Stimulated activated CD8-positive, alpha-beta memory T cell treated with anti-CD3 and anti-CD28 coated beads, Interleukin-7, amount 100 ng/mL, for 48 hours (primary cell): Measurements from ENCODE around the gene FRMD5.

Source experiments
- DNase-seq, 2 donors: peaks; one replicate each; pipeline ENCODE4 v3.0.0-alpha.2; 2020; ENCODE audit warnings: low read depth in 1 of 2; ENCODE audit errors: extremely low read depth in 1 of 2

The FRMD5 gene

GRCh38 chr15:44096596-44096995, 98.5 kb downstream of the FRMD5 start:
- DNase-seq: no peak

GRCh38 chr15:44094781-44095180, 100.3 kb downstream of the FRMD5 start:
- DNase-seq: no peak

GRCh38 chr15:44093836-44094235, 101.2 kb downstream of the FRMD5 start:
- DNase-seq: no peak

- DNase-seq: no peak
Measured at GRCh38 chr15:44092221-44092620, 102.8 kb downstream of the FRMD5 start.

GRCh38 chr15:44087578-44088465, 107.2 kb downstream of the FRMD5 start:
- no peak for DNase-seq

GRCh38 chr15:44084770-44085169, 110.3 kb downstream of the FRMD5 start:
- DNase-seq: no peak

- no peak for DNase-seq
Measured at GRCh38 chr15:44084171-44084570, 110.9 kb downstream of the FRMD5 start.

GRCh38 chr15:44082558-44083157, 112.4 kb downstream of the FRMD5 start:
- DNase-seq: no peak

GRCh38 chr15:44081026-44082013, 113.8 kb downstream of the FRMD5 start:
- no peak for DNase-seq

GRCh38 chr15:44075535-44075934, 119.5 kb downstream of the FRMD5 start:
- DNase-seq: no peak

GRCh38 chr15:44069489-44069888, 125.6 kb downstream of the FRMD5 start:
- no peak for DNase-seq

GRCh38 chr15:44068347-44068746, 126.7 kb downstream of the FRMD5 start:
- no peak for DNase-seq

- peak in 1 of 2 donors; percentile 16 for DNase-seq
Measured at GRCh38 chr15:44066211-44066827, 128.8 kb downstream of the FRMD5 start.

GRCh38 chr15:44064706-44065105, 130.4 kb downstream of the FRMD5 start:
- no peak for DNase-seq

GRCh38 chr15:44058126-44058525, 136.9 kb downstream of the FRMD5 start:
- no peak for DNase-seq

- DNase-seq: no peak
Measured at GRCh38 chr15:44045661-44046060, 149.4 kb downstream of the FRMD5 start.

GRCh38 chr15:44045217-44045616, 149.9 kb downstream of the FRMD5 start:
- DNase-seq: no peak

GRCh38 chr15:44038755-44039191, 156.3 kb downstream of the FRMD5 start:
- DNase-seq: no peak

GRCh38 chr15:44035781-44036699, 159.0 kb downstream of the FRMD5 start:
- DNase-seq: no peak
